ENCODE data around the gene LRRC14B.

- TF ChIP-seq CTCF (IDR thresholded peaks at IDR 0.05) (no peak), POLR2A (IDR thresholded peaks at IDR 0.05) (no peak), POLR2AphosphoS5 (IDR thresholded peaks at IDR 0.05; ENCODE audit: insufficient read depth in 1 of 2, low read depth in 1 of 2) (no peak)
These were observed 22.6 kb downstream of the LRRC14B start for GRCh38 chr5:213803-214395.

All from vagina (tissue), 2 donors.